Tibial nerve (tissue), 4 donors: Measurements from ENCODE around the gene GRM7.

Source experiments
- CTCF ChIP-seq, 5 experiments: fragments of 200-600 bp in 3 of 5; fragments of 450-650 bp in 2 of 5; sonication (generic) in 3 of 5; IDR thresholded peaks; one replicate each; pipeline ENCODE4 v1.5.1; 2016 to 2019; ENCODE audit warnings: antibody characterized with exemption in 5 of 5, mild to moderate bottlenecking in 3 of 5, moderate library complexity in 2 of 5
- EP300 ChIP-seq, 2 donors: sonication (generic); formaldehyde crosslinking; IDR thresholded peaks; one replicate each; pipeline ENCODE4 v1.6.1; 2017; ENCODE audit warnings: antibody characterized with exemption in 2 of 2, mild to moderate bottlenecking in 1 of 2
- POLR2A ChIP-seq, 2 donors: fragments of 450-650 bp; IDR thresholded peaks; one replicate each; pipeline ENCODE4 v1.6.1; 2017; ENCODE audit warnings: antibody characterized with exemption in 2 of 2, mild to moderate bottlenecking in 2 of 2, moderate library complexity in 2 of 2

- no peak for TF ChIP-seq POLR2A (IDR thresholded peaks at IDR 0.05)
- TF ChIP-seq CTCF (IDR thresholded peaks at IDR 0.05) = no peak
- no peak for TF ChIP-seq EP300 (IDR thresholded peaks at IDR 0.05)
Measured at GRCh38 chr3:7070461-7070860, 209.5 kb downstream of the GRM7 start.
